ENCODE results near the gene OSTN. TPM values are rescaled to one million over a fixed set of nuclear protein-coding genes. Genes with fewer than 3 reads are reported as not detected.

Gene OSTN
- total and polyA plus RNA-seq, 4 experiments from 2014 or later, result not detected

GRCh38 chr3:191197761-191198306, 1.2 kb upstream of the OSTN start:
- Histone ChIP-seq H3K9me3 (ENCODE audit: control insufficient read depth in 1 of 2, low read length in 2 of 2) (no peaks in the 10 kb centered on the region), H3K27ac (ENCODE audit: low read depth, low read length) (no peak overlapping the region), H3K4me1 (ENCODE audit: insufficient read depth, low read length) (no peaks in the 10 kb centered on the region), H3K27me3 (ENCODE audit: insufficient read depth, low read length) (no peaks in the 10 kb centered on the region), H3K4me3 (ENCODE audit: low read length in 2 of 2) (no peak overlapping the region), H3K36me3 (ENCODE audit: insufficient read depth, low read length) (no peaks in the 10 kb centered on the region)
- CTCF ChIA-PET (ENCODE audit: partially characterized antibody), result no interaction called here
- no peaks in the 10 kb centered on the region for H3K36me3 Mint-ChIP-seq
- DNase-seq, result no peak
- no peaks in the 10 kb centered on the region for H3K4me1 Mint-ChIP-seq
- intact Hi-C loops (cut with micrococcal nuclease), result no loop called here
- H3K27me3 Mint-ChIP-seq, result peaks cover 0 to 2% of the 10 kb centered on the region in 2 donors
- H3K27ac Mint-ChIP-seq, result no peak overlapping the region
- H3K9me3 Mint-ChIP-seq, result peaks cover 0 to 4% (median under 1%) of the 10 kb centered on the region in 8 donors
- no peak overlapping the region for H3K4me3 Mint-ChIP-seq
- POLR2A ChIA-PET (ENCODE audit: partially characterized antibody), result no interaction called here

GRCh38 chr3:191198480-191198879, 561 bp upstream of the OSTN start:
- no peak for DNase-seq
- Histone ChIP-seq H3K4me1 (ENCODE audit: insufficient read depth, low read length) (no peaks in the 10 kb centered on the region), H3K27me3 (ENCODE audit: insufficient read depth, low read length) (no peaks in the 10 kb centered on the region), H3K36me3 (ENCODE audit: insufficient read depth, low read length) (no peaks in the 10 kb centered on the region), H3K27ac (ENCODE audit: low read depth, low read length) (no peak overlapping the region), H3K9me3 (ENCODE audit: control insufficient read depth in 1 of 2, low read length in 2 of 2) (no peaks in the 10 kb centered on the region), H3K4me3 (ENCODE audit: low read length in 2 of 2) (no peak overlapping the region)
- Mint-ChIP-seq H3K27ac (no peak overlapping the region), H3K4me3 (no peak overlapping the region), H3K4me1 (no peaks in the 10 kb centered on the region), H3K27me3 (peaks cover 0 to 2% of the 10 kb centered on the region in 2 donors), H3K36me3 (no peaks in the 10 kb centered on the region), H3K9me3 (peaks cover 0 to 2% (median 0%) of the 10 kb centered on the region in 8 donors)
- CTCF ChIA-PET (ENCODE audit: partially characterized antibody), result no interaction called here
- intact Hi-C loops (cut with micrococcal nuclease), result no loop called here
- POLR2A ChIA-PET (ENCODE audit: partially characterized antibody), result no interaction called here

GRCh38 chr3:191210032-191210431, 11.0 kb downstream of the OSTN start:
- Histone ChIP-seq H3K9me3 (ENCODE audit: control insufficient read depth in 1 of 2, low read length in 2 of 2) (no peaks in the 10 kb centered on the region), H3K27ac (ENCODE audit: low read depth, low read length) (no peak overlapping the region), H3K4me1 (ENCODE audit: insufficient read depth, low read length) (no peaks in the 10 kb centered on the region), H3K36me3 (ENCODE audit: insufficient read depth, low read length) (no peaks in the 10 kb centered on the region), H3K27me3 (ENCODE audit: insufficient read depth, low read length) (no peaks in the 10 kb centered on the region), H3K4me3 (ENCODE audit: low read length in 2 of 2) (no peak overlapping the region)
- Mint-ChIP-seq H3K36me3 (no peaks in the 10 kb centered on the region), H3K4me3 (no peak overlapping the region), H3K27ac (no peak overlapping the region), H3K27me3 (no peaks in the 10 kb centered on the region), H3K9me3 (peaks cover 0 to 6% (median 0%) of the 10 kb centered on the region in 8 donors), H3K4me1 (no peaks in the 10 kb centered on the region)
- no peak for DNase-seq
- POLR2A ChIA-PET (ENCODE audit: partially characterized antibody), result no interaction called here
- intact Hi-C loops (cut with micrococcal nuclease), result no loop called here
- CTCF ChIA-PET (ENCODE audit: partially characterized antibody), result no interaction called here

- H3K36me3 ChIP-seq (ENCODE audit: insufficient read depth, low read length), result no peaks in the 10 kb centered on the region
- no peak overlapping the region for H3K27ac Mint-ChIP-seq
- no peaks in the 10 kb centered on the region for H3K4me1 Mint-ChIP-seq
- no peaks in the 10 kb centered on the region for H3K36me3 Mint-ChIP-seq
- no peaks in the 10 kb centered on the region for H3K27me3 ChIP-seq (ENCODE audit: insufficient read depth, low read length)
- no peaks in the 10 kb centered on the region for H3K27me3 Mint-ChIP-seq
- intact Hi-C loops (cut with micrococcal nuclease), result no loop called here
- CTCF ChIA-PET (ENCODE audit: partially characterized antibody), result no interaction called here
- H3K4me3 Mint-ChIP-seq, result no peak overlapping the region
- H3K4me1 ChIP-seq (ENCODE audit: insufficient read depth, low read length), result no peaks in the 10 kb centered on the region
- DNase-seq, result no peak
- no peaks in the 10 kb centered on the region for H3K9me3 ChIP-seq (ENCODE audit: control insufficient read depth in 1 of 2, low read length in 2 of 2)
- H3K27ac ChIP-seq (ENCODE audit: low read depth, low read length), result no peak overlapping the region
- no peak overlapping the region for H3K4me3 ChIP-seq (ENCODE audit: low read length in 2 of 2)
- H3K9me3 Mint-ChIP-seq, result peaks cover 0 to 5% (median 0%) of the 10 kb centered on the region in 8 donors
- POLR2A ChIA-PET (ENCODE audit: partially characterized antibody), result no interaction called here
Measured at GRCh38 chr3:191216510-191216909, 17.5 kb downstream of the OSTN start.

GRCh38 chr3:191217301-191217700, 18.3 kb downstream of the OSTN start:
- Mint-ChIP-seq H3K9me3 (peaks cover 0 to 5% (median 0%) of the 10 kb centered on the region in 8 donors), H3K36me3 (no peaks in the 10 kb centered on the region), H3K27me3 (no peaks in the 10 kb centered on the region), H3K4me3 (no peak overlapping the region), H3K4me1 (no peaks in the 10 kb centered on the region), H3K27ac (no peak overlapping the region)
- Histone ChIP-seq H3K27me3 (ENCODE audit: insufficient read depth, low read length) (no peaks in the 10 kb centered on the region), H3K27ac (ENCODE audit: low read depth, low read length) (no peak overlapping the region), H3K4me1 (ENCODE audit: insufficient read depth, low read length) (no peaks in the 10 kb centered on the region), H3K36me3 (ENCODE audit: insufficient read depth, low read length) (no peaks in the 10 kb centered on the region), H3K4me3 (ENCODE audit: low read length in 2 of 2) (no peak overlapping the region), H3K9me3 (ENCODE audit: control insufficient read depth in 1 of 2, low read length in 2 of 2) (no peaks in the 10 kb centered on the region)
- intact Hi-C loops (cut with micrococcal nuclease), result no loop called here
- DNase-seq, result no peak
- POLR2A ChIA-PET (ENCODE audit: partially characterized antibody), result no interaction called here
- CTCF ChIA-PET (ENCODE audit: partially characterized antibody), result no interaction called here

GRCh38 chr3:191220908-191221307, 21.9 kb downstream of the OSTN start:
- no peaks in the 10 kb centered on the region for H3K4me1 Mint-ChIP-seq
- CTCF ChIA-PET (ENCODE audit: partially characterized antibody), result no interaction called here
- H3K27ac ChIP-seq (ENCODE audit: low read depth, low read length), result no peak overlapping the region
- POLR2A ChIA-PET (ENCODE audit: partially characterized antibody), result no interaction called here
- no peak overlapping the region for H3K4me3 ChIP-seq (ENCODE audit: low read length in 2 of 2)
- no peaks in the 10 kb centered on the region for H3K36me3 ChIP-seq (ENCODE audit: insufficient read depth, low read length)
- no peaks in the 10 kb centered on the region for H3K36me3 Mint-ChIP-seq
- no peak for DNase-seq
- peaks cover 0 to 2% (median 0%) of the 10 kb centered on the region in 8 donors for H3K9me3 Mint-ChIP-seq
- H3K4me1 ChIP-seq (ENCODE audit: insufficient read depth, low read length), result no peaks in the 10 kb centered on the region
- H3K9me3 ChIP-seq (ENCODE audit: control insufficient read depth in 1 of 2, low read length in 2 of 2), result no peaks in the 10 kb centered on the region
- no peak overlapping the region for H3K4me3 Mint-ChIP-seq
- no peaks in the 10 kb centered on the region for H3K27me3 ChIP-seq (ENCODE audit: insufficient read depth, low read length)
- intact Hi-C loops (cut with micrococcal nuclease), result no loop called here
- no peak overlapping the region for H3K27ac Mint-ChIP-seq
- no peaks in the 10 kb centered on the region for H3K27me3 Mint-ChIP-seq

- ChIA-PET CTCF (ENCODE audit: partially characterized antibody) (no interaction called here), POLR2A (ENCODE audit: partially characterized antibody) (no interaction called here)
- no peak overlapping the region for H3K4me3 ChIP-seq (ENCODE audit: low read length in 2 of 2)
- Mint-ChIP-seq H3K4me3 (no peak overlapping the region), H3K9me3 (peaks cover 0 to 2% (median 0%) of the 10 kb centered on the region in 8 donors), H3K27me3 (no peaks in the 10 kb centered on the region), H3K36me3 (no peaks in the 10 kb centered on the region), H3K4me1 (no peaks in the 10 kb centered on the region), H3K27ac (no peak overlapping the region)
- H3K36me3 ChIP-seq (ENCODE audit: insufficient read depth, low read length), result no peaks in the 10 kb centered on the region
- DNase-seq, result no peak
- H3K27me3 ChIP-seq (ENCODE audit: insufficient read depth, low read length), result no peaks in the 10 kb centered on the region
- intact Hi-C loops (cut with micrococcal nuclease), result no loop called here
- H3K4me1 ChIP-seq (ENCODE audit: insufficient read depth, low read length), result no peaks in the 10 kb centered on the region
- no peaks in the 10 kb centered on the region for H3K9me3 ChIP-seq (ENCODE audit: control insufficient read depth in 1 of 2, low read length in 2 of 2)
- no peak overlapping the region for H3K27ac ChIP-seq (ENCODE audit: low read depth, low read length)
Measured at GRCh38 chr3:191221638-191222037, 22.6 kb downstream of the OSTN start.

- H3K27ac ChIP-seq (ENCODE audit: low read depth, low read length), result no peak overlapping the region
- no peaks in the 10 kb centered on the region for H3K4me1 ChIP-seq (ENCODE audit: insufficient read depth, low read length)
- no peaks in the 10 kb centered on the region for H3K27me3 ChIP-seq (ENCODE audit: insufficient read depth, low read length)
- CTCF ChIA-PET (ENCODE audit: partially characterized antibody), result no interaction called here
- no peak overlapping the region for H3K4me3 ChIP-seq (ENCODE audit: low read length in 2 of 2)
- no peak for DNase-seq
- POLR2A ChIA-PET (ENCODE audit: partially characterized antibody), result no interaction called here
- Mint-ChIP-seq H3K36me3 (no peaks in the 10 kb centered on the region), H3K27ac (no peak overlapping the region), H3K4me3 (no peak overlapping the region), H3K27me3 (no peaks in the 10 kb centered on the region), H3K9me3 (no peaks in the 10 kb centered on the region), H3K4me1 (no peaks in the 10 kb centered on the region)
- H3K9me3 ChIP-seq (ENCODE audit: control insufficient read depth in 1 of 2, low read length in 2 of 2), result no peaks in the 10 kb centered on the region
- intact Hi-C loops (cut with micrococcal nuclease), result no loop called here
- no peaks in the 10 kb centered on the region for H3K36me3 ChIP-seq (ENCODE audit: insufficient read depth, low read length)
Measured at GRCh38 chr3:191227541-191227940, 28.5 kb downstream of the OSTN start.

All from CD4-positive, alpha-beta memory T cell (primary cell).